ENCODE measurements around the gene ALPK3. TPM values are rescaled to one million over a fixed set of nuclear protein-coding genes. Genes with fewer than 3 reads are reported as not detected.

ALPK3 gene
- total RNA-seq, 1 experiment from 2014 or later = 17.7 TPM

GRCh38 chr15:84819791-84820190 lies 2.6 kb downstream of the ALPK3 start:
- H3K4me1 Mint-ChIP-seq = peaks cover 42 to 49% of the 10 kb centered on the region in 2 experiments

More at GRCh38 chr15:84819791-84820190, 2.6 kb downstream of the ALPK3 start:
- H3K4me3 Mint-ChIP-seq = no peak overlapping the region
- no peak overlapping the region for H4K91ac ChIP-seq (ENCODE audit: insufficient read length, low read depth, low read length)
- peaks cover 7% of the 10 kb centered on the region for H3K27me3 Mint-ChIP-seq (ENCODE audit: low read depth)
- H4K5ac ChIP-seq (ENCODE audit: insufficient read length, low read depth, low read length) = no peak overlapping the region
- H3K27me3 ChIP-seq (ENCODE audit: insufficient read depth, low read length) = no peaks in the 10 kb centered on the region
- no peak for DNase-seq
- H2BK12ac ChIP-seq (ENCODE audit: insufficient read length, low read depth, low read length) = no peak overlapping the region
- no peak overlapping the region for H2BK20ac ChIP-seq (ENCODE audit: low read depth, low read length, poor library complexity, severe bottlenecking)
- no peak overlapping the region for H3T11ph ChIP-seq (ENCODE audit: low read length)
- no peak overlapping the region for H2BK120ac ChIP-seq (ENCODE audit: low read depth, low read length, poor library complexity, severe bottlenecking)
- no peak overlapping the region for H3K14ac ChIP-seq (ENCODE audit: insufficient read depth, low read length)
- H2AFZ ChIP-seq (ENCODE audit: low read length) = no peak overlapping the region
- H3K4me1 ChIP-seq (ENCODE audit: insufficient read depth, low read length) = peaks cover 2% of the 10 kb centered on the region; the same call in 1 of the 2 replicates
- no peaks in the 10 kb centered on the region for H3K9me3 ChIP-seq (ENCODE audit: control insufficient read depth, low read depth, low read length)
- no peak overlapping the region for H3K18ac ChIP-seq (ENCODE audit: insufficient read length, low read depth, low read length)
- H3K27ac Mint-ChIP-seq = no peak overlapping the region
- no peak overlapping the region for H4K8ac ChIP-seq (replicated peaks; ENCODE audit: insufficient read length, low read depth, low read length)
- no peak overlapping the region for H3K27ac ChIP-seq (ENCODE audit: insufficient read length, low read depth, low read length)
- H2AK5ac ChIP-seq (ENCODE audit: insufficient read length, low read length) = no peak overlapping the region
- no peak overlapping the region for H2BK15ac ChIP-seq (ENCODE audit: low read depth, low read length)
- H3K4me2 ChIP-seq (ENCODE audit: insufficient read depth, insufficient read length, low read length) = no peak overlapping the region
- no peaks in the 10 kb centered on the region; a peak in 1 of 5 replicates for H3K9me3 Mint-ChIP-seq
- H2BK5ac ChIP-seq (ENCODE audit: insufficient read length, low read length) = no peak overlapping the region
- H3K79me1 ChIP-seq (ENCODE audit: insufficient read depth, low read depth, low read length, poor library complexity, severe bottlenecking) = no peaks in the 10 kb centered on the region
- no CpG with 5 or more reads among the region's 2 CpGs for WGBS (ENCODE audit: extremely low coverage, insufficient read length, low lambda C conversion rate)
- H3K79me2 ChIP-seq (ENCODE audit: insufficient read depth, low read length) = no peaks in the 10 kb centered on the region
- peaks cover 8% of the 10 kb centered on the region for H3K23me2 ChIP-seq (ENCODE audit: insufficient read length, low read depth, low read length, poor library complexity, severe bottlenecking)
- H3K56ac ChIP-seq (ENCODE audit: insufficient read length, low read depth, low read length) = no peak overlapping the region
- no peaks in the 10 kb centered on the region for H4K20me1 ChIP-seq (ENCODE audit: control insufficient read depth, insufficient read depth, insufficient read length)
- TF ChIP-seq CTCF (conservative IDR thresholded peaks at IDR 0.05) = no peak
- H3K36me3 Mint-ChIP-seq (ENCODE audit: insufficient read depth in 1 of 3, low read depth in 3 of 3) = peaks cover 0 to 16% (median 4%) of the 10 kb centered on the region in 3 experiments; a peak in 3 of 7 replicates
- no peak overlapping the region for H3K9ac ChIP-seq (ENCODE audit: extremely low read depth, insufficient read length, low read length)
- no peak overlapping the region for H3K4ac ChIP-seq (ENCODE audit: low read depth, low read length)
- no peak overlapping the region for H3K23ac ChIP-seq (ENCODE audit: insufficient read length, low read depth, low read length)

Measured in H9 (cell line).